ENCODE data around the gene ZNF787.
"Not testable (repeated sequence)": the region's sequence is repeated elsewhere in the genome, so short reads cannot be mapped to it uniquely, and the experiment has no call there.

ZNF787 gene

DNA sequence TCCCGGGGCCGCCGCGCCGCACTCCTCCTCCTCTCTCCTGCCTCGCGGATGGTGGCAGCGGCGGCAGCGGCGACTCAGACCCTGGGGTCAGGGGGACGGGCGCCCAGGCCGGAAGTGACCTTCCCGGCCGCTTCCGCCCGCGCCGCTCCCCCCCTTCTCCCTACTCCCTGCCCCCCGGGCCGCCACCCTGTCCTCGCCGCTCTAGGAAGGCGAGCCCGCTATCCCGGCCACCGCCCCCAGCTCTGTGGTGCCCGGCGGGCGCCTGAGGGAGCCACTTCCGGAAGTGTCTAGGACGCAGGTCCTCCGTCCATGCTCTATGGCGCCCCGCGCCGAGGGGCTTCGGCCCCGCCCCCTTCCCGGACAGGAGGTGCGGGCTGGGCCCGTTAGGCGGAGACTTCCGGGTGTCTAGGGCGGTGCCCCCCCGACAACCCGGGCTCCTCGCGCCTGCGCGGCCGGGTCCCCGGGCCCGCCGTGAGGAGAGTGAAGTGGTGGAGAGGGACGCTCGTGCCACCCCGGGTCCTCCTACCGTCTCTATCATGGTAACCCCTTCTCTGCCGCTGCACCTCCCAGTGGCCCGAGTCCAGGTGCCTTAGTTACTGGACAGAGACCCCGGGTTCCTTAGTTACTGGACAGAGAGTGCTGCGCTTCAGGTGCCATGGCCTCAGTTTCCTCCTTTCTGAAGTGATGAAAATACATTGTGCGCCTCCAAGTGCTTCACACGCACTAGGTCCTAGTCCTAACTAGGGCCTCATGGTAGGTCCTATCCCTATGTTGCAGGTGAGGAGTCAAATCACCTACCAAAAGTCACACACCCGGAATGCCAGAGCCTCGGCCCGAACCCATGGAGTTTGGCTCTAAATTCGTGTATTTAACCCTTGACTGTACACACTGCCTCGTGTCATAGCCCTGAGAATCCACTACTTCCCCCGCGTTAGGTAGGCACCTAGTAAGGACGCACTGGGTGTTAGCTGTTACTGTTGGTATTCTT lies at the start of gene ZNF787:
ZNF787 (minus strand) TSS at position 116 of the 988 bp plus-strand sequence. CDS start 18,078 bp downstream, outside the sequence.
- DNase-seq: peak; percentile 98

DNA sequence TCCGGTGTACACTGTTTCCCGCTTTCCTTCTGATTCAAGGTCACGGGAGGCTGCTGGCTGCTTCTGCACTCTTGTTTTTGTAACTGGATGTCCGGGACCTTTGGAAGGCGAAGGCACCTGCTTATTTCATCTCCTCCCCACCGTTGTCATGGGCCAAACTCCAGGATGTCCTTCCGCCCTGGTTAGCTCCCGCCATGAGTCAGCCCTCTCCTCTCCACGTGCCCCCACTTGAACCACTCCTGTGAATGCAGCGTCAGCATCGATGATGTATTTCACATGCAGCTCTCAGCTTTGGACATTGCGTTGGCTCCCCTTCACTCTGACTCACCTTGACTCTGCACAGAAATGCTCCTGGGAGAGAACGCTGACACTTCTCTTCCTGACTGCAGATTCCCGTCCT lies 49.2 kb upstream of the ZNF787 start:
- peak; percentile 81 for DNase-seq

DNA sequence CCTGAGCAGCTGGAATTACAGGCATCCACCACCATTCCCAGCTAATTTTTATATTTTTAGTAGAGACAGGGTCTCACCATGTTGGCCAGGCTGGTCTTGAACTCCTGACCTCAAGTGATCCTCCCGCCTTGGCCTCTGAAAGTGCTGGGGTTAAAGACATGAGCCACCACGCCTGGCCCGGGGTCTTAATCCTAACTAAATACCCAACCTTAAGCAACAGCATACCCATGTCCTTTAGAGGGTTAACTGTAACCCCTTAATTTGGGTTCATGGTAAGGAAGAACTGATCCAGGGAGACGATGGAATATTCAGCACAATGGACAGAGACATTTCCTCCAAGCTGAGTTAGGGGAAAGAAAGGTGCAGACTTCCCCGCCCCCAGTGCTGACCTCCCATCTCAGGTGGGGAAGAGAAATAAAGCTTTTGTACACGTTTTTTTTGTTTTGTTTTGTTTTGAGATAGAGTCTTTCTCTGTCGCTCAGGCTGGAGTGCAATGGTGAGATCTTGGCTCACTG lies 46.0 kb upstream of the ZNF787 start:
- DNase-seq: no peak

DNA sequence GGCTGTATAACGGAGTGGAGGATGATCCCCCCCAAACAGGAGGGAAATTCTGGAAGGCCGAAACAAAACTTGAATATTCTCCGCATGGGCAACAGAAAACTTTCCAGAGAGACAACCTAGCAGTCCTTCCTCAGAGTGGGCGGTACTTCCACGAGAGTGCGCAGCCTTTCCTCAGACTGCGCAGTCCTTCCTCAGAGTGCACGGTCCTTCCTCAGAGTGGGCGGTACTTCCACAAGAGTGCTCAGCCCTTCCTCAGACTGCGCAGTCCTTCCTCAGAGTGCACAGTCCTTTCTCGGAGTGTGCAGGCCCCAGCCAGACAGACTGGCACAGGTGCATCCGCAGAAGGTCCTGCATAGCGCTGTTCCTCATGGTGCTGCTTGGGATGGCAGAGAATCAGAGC lies 42.0 kb upstream of the ZNF787 start:
- no peak for DNase-seq

DNA sequence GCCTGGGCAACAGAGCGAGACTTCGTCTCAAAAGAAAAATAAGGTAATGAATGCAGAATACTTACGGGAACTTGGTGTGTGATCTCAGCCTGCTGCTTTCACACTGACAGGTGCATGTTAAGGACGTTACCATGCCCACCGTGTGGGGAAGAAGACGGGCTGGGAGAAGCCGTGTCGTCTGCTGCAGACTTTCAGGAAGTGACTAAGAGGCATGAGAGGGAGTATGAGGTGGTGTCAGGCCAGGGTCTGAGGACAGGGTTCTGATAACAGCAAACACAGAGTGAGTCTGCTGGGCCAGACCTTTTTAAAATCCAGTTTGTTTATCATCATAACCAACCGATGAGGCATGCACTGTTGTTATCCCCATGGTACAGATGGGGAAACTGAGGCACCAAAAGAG lies 41.2 kb upstream of the ZNF787 start:
- DNase-seq: no peak

DNA sequence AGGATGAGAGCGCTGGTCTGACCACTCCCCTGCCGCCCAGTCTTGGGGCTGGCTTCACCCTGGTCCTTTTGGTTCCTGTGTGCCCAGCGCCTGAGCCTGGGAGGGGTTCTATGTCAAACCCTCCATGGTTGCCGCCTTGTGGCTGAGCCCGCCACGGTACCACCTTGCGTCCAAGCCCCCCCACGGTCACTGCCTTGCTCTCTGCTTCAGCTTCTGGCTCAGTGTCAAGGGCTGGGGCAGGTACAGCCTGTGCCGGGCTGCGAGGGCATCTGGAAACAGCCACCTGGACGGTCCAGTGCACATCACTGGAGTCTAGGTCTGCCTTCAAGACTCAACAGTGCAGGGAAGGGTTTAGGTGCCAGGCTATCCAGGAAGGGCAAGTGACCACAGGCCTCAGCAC lies 40.4 kb upstream of the ZNF787 start:
- no peak for DNase-seq

DNA sequence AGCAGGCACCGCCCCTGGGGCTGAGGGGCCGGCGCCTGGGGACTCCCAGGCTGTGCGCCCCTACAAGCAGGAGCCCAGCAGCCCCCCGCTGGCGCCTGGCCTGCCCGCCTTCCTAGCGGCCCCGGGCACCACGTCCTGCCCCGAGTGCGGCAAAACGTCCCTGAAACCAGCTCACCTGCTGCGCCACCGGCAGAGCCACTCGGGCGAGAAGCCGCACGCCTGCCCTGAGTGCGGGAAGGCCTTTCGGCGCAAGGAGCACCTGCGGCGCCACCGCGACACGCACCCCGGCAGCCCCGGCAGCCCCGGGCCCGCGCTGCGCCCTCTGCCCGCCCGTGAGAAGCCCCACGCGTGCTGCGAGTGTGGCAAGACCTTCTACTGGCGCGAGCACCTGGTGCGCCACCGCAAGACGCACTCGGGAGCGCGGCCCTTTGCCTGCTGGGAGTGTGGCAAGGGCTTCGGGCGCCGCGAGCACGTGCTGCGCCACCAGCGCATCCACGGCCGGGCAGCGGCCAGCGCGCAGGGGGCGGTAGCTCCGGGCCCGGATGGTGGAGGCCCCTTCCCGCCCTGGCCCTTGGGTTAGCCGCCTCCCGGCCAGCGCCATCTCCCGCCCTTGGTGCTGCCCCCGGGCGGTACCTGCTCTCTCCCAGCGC lies 38.7 kb upstream of the ZNF787 start:
- no peak for DNase-seq

DNA sequence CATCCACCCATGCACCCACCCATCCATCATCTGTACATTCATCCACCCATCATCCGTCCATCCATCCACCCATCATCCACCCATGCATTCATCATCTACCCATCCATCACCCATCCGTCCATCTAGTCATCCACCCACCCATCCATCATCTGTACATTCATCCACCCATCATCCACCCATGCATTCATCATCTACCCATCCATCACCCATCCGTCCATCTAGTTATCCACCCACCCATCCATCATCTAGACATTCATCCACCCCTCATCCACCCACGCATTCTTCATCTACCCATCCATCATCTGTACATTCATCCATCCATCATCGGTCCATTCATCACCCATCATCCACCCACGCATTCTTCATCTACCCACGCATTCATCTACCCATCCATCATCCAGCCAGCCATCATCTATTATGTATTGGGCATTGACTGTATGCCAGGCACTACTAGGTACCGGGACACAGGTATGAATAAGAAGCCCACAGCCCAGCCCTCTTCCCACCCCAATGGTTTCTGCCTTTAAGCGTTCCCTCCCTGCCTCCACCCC lies 38.0 kb upstream of the ZNF787 start:
- no peak for DNase-seq

DNA sequence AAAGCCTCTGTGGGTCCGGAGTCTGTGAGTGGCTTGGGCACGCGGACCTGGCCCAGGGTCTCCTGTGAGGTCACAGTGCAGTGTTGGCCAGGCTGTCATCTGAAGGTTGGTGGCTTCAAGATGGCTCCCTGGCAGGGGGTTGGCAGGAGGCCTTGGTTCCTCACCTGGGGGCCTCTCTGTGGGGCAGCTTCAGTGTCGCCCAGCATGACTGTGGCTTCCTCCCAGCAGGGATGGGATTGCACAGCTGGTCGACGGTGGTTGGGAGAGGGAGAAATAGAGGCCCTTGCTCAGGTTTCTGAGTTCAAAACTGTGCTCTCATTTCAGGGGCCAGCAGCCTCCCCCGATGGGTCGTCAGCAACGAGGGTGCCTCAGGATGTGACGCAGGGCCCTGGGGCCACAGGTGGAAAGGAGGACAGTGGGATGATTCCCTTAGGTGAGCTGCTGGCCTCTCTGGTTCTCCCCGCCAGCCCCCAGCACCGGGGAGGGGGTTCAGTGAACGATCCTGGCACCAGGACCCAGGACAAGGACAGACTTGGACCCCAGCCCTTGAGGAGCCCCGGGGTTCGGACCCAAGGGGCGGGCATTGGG lies 37.2 kb upstream of the ZNF787 start:
- no peak for DNase-seq

DNA sequence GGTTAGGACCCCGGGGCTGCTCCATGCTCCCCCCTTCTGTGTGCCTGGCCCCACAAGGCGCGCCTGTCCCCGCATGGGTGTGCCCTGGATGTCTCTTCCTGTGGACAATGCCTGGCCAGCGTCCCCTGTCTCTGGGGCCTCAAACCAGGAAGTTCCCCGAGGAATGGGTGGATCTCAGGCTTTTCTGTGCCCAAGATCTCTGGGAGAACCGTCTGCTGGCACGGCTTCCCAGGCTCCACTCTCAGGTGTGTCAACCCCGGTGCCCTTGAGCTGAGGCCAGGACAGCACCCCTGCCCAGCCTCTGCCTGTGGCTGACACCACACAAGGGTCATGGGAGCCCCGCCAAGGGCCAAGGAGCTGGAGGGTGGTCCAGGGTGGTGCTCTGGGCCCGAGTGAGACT lies 35.7 kb upstream of the ZNF787 start:
- no peak for DNase-seq

DNA sequence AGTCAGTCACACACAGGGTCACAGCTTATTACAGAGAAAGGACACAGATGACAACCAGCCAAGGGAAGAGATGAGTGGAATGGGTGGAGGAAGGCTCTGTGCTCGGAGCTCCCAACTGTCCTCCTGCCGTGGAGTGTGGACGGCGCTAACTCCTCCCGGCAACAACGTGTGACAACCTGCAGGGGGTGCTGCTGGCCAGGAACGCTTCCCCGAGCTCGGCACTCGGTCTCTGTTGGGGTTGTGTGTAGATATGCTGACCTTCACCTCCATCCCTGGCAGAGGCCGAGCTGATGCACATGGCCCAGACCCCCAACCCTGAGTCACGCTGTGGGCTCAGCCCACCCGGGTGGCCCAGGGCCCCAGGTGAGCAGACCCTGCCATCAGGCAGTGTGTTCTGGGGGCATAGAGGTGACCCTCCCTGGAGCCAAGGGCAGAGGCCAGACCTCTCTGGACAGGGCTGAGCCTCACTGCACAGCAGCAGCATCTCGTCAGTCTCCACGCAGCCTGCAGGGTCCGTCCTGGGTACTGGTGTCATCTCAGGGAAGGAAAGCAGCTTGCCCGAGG lies 34.1 kb upstream of the ZNF787 start:
- no peak for DNase-seq

DNA sequence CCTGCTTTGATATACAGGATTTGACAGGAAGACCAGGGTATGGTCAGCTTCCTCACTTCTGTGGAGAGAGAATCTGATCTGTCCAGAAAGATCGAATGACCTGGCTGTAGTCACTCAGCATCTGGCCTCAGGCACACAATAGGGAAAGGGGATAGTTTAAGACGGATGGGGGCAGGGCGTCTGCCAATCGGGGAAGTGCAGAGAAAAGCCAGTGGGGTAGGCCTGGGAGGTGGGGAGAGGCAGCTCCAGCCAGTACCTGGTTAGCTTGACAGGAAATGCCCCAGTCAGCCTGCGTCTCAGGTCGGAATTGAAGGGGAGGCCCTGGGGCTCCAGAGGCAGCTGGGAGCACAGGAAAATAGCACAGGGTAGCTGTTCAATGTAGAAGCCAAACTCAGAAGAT lies 32.4 kb upstream of the ZNF787 start:
- DNase-seq: no peak

DNA sequence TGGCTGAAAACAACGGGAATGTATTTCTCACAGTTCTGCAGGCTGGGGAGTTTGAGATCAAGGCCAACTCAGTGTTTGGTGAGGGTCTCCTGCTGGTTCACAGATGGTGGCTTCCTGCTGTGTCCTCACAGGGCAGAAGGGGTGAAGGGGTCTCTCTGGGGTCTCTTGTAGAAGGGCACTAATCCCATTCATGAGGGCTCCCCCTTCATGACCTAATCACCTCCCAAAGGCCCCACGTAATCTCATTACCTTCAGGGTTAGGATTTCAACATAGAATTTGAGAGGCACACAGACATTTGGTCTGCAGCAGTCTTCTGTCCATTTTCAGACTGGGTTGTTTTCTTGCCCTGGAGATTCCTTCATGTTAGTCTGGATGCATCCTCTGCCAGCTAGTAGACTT lies 31.5 kb upstream of the ZNF787 start:
- DNase-seq: no peak

DNA sequence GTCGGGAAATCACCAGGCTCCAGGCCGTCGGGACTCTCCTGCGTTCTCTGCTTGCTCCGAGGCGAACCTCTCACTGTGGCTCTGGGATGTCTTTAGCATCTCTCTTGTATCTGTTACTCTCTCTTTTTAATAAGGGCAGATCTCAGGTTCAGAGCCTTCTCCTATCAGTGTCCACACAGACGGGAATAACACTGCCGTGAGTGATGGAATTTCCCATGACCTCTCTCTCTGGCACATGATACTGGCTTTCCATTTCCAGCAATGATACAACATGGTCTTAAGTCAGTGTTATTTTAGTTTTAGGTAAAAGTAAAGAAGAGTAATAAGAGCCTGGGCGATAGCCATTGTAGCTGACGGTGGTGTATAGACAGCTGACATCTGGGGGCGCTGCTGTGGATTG lies 29.3 kb upstream of the ZNF787 start:
- no peak for DNase-seq

DNA sequence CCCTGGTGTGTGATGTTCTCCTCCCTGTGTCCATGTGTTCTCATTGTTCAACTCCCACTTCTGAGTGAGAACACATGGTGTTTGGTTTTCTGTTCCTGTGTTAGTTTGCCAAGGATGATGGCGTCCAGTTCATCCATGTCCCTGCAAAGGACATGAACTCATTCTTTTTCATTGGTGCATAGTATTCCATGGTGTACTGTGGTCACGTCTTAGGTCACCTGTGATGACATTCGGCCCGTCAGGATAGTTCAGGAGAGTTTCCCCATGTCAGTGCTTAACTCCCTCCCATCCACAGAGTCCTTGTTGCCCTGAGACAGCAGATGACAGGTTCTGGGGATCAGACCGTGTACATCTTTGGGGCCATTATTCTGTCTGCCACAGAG lies 28.6 kb upstream of the ZNF787 start:
- DNase-seq: no peak

DNA sequence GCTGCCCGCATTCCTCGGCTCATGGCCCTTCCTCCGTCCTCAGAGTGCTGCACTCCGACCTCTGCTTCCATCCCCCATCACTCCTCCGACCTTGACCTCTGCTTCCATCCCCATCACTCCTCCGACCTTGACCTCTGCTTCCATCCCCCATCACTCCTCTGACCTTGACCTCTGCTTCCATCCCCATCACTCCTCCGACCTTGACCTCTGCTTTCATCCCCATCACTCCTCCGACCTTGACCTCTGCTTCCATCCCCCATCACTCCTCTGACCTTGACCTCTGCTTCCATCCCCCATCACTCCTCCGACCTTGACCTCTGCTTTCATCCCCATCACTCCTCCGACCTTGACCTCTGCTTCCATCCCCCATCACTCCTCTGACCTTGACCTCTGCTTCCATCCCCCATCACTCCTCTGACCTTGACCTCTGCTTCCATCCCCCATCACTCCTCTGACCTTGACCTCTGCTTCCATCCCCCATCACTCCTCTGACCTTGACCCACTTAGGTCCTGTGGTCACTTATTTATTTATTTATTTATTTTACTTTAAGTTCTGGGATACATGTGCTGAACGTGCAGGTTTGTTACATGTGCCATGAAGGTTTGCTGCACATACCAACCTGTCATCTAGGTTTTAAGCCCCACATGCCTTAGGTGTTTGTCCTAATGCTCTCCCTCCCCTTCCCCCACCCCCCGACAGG lies 28.0 kb upstream of the ZNF787 start:
- DNase-seq: not testable (repeated sequence)

DNA sequence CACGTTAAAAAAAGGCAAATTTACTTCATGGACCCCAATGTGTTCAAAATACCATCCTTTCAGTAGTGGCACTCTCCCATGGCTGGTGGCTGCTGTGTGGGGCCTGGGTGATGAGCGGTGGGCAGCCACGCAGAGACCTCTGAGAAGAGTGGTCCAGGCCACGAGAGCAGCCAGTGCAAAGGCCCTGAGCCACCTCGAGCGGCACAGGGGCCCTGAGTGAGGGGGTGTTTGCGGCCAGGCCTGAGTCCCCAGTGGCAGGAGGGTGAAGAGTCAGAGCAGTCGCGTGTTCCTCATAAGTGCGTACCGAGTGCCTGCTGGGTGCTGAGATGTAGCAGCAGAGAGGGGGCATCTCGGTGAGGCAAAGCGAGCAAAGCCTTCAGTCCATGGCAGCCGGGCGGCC lies 27.0 kb upstream of the ZNF787 start:
- DNase-seq: no peak

DNA sequence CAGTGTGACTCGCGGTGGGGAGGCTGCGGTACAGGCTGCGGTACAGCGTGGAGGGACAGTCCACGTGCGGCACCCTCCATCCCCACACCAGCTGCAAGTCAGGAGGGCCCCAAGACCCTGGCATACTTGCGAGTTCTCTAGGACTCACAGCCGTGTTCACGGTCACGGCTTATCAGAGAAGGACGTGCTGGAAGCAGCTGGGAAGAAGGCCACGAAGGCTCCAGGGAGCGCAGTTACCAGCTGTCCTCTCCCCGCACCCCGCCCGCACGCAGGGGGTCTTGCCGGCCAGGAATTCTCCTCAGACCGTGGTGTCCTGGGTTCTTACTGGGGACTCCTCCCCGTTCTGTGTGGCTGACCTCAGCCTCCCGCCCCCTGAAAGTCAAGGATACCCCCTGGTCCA lies 26.2 kb upstream of the ZNF787 start:
- no peak for DNase-seq

DNA sequence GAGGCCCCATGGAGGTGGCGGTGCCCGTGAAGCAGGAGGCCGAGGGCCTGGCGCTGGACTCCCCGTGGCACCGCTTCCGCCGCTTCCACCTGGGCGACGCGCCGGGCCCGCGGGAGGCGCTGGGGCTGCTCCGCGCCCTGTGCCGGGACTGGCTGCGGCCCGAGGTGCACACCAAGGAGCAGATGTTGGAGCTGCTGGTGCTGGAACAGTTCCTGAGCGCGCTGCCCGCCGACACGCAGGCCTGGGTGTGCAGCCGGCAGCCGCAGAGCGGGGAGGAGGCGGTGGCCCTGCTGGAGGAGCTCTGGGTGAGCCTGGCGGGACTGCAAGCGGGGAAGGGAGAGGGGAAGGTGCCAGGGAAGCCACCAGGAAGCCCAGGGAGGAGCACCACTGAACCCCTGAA lies 25.8 kb upstream of the ZNF787 start:
- DNase-seq: no peak

DNA sequence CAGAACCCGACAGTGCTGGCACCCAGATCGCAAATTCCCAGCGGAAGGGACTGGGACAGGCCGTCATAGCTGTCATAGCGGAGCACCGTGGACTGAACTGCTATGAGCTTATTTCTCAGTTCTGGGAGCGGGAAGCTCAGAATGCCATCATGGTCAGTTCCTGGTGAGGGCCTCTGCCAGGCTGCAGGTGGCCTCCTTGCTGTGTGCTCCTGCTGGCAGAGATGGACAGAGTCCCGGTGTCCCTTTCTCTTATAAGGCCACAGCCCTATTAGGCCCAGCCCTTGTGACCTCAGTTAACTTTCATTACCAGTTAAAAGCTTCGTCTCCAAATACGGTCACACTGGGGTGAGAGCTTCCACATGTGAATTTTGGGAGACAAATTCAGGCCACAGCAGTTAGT lies 24.6 kb upstream of the ZNF787 start:
- DNase-seq: no peak

DNA sequence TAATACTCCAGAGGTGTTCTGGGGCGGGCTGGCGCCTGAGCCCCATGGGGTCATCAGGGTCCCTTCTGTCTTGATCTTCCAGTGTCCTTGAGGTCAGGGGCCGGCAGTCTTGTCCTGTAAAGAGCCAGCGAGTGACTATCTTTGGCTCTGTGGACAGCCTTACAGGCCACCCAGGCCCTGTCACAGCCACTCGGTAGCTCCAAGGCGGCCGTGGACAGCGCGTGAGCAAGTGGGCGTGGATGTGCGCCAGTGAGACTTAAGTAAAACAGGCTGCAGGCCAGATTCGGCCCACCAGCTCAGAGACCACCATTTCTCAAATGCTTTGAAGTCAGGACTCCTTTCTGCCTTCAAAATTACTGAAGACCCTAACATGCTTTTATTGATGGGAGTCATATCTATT lies 23.7 kb upstream of the ZNF787 start:
- DNase-seq: no peak

DNA sequence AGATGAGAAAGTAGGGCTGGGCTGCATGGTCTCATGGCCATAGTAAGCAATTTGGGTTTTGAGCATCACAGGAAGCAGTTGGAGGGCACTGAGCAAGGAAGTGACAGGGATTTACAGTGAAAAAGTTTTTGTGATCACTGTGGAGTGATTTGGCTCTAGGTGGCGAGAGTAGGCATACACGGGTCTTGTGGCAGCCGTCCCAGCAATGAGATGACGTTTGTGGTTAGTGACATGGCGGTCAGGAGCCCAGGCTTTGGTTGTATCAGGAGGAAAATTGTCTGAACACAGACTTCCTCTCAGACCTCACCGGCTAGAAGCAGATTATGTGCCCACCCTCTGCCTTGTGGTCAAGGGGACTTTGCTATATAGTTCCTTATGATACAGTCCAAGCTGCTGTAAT lies 23.3 kb upstream of the ZNF787 start:
- no peak for DNase-seq

Measured in RPMI8226 (cell line).